Activated CD8-positive, alpha-beta T cell treated with anti-CD3 and anti-CD28 coated beads for 36 hours (primary cell): Measurements from ENCODE around the gene MMP24. TPM values are rescaled to one million over a fixed set of nuclear protein-coding genes. Genes with fewer than 3 reads are reported as not detected.
A peak's percentile ranks its signal among the peaks of the same experiment; 100 is the strongest.

Experiments used
- ATAC-seq: fragments of 200-7000 bp; cut with Tn5 transposase; one replicate; pipeline ENCODE4 v1.10.0; 2021; ENCODE audit warnings: mild to moderate bottlenecking, moderate library complexity
- CTCF ChIA-PET: fragments of 350-600 bp; sonication (Branson Sonifier 250); formaldehyde crosslinking; loops from one replicate; lab custom pipeline; 2021; ENCODE audit warnings: antibody characterized with exemption; lab: Charles Lee
- POLR2A ChIA-PET: fragments of 350-600 bp; sonication (Branson Sonifier 250); formaldehyde crosslinking; loops from one replicate; lab custom pipeline; 2021; ENCODE audit warnings: antibody characterized with exemption; lab: Charles Lee
- DNase-seq: peaks from one replicate; pipeline ENCODE4 v3.0.0-alpha.2; 2020
- H3K27ac Mint-ChIP-seq: one replicate; pipeline ENCODE4 v1.8.0; 2021; ENCODE audit warnings: mild to moderate bottlenecking, mixed read lengths
- H3K27me3 Mint-ChIP-seq: one replicate; pipeline ENCODE4 v1.8.0; 2021; ENCODE audit warnings: mixed read lengths
- H3K36me3 Mint-ChIP-seq: one replicate; pipeline ENCODE4 v1.8.0; 2021; ENCODE audit warnings: low read depth, mixed read lengths
- H3K4me1 Mint-ChIP-seq: one replicate; pipeline ENCODE4 v1.8.0; 2021; ENCODE audit warnings: low read depth, mixed read lengths
- H3K4me3 Mint-ChIP-seq: one replicate; pipeline ENCODE4 v1.8.0; 2021; ENCODE audit warnings: mild to moderate bottlenecking, moderate library complexity, mixed read lengths
- H3K9me3 Mint-ChIP-seq: one replicate; pipeline ENCODE4 v1.8.0; 2021; ENCODE audit warnings: mixed read lengths
- intact Hi-C: fragments of 100-400 bp; cut with micrococcal nuclease; formaldehyde crosslinking; loops from one replicate; pipeline ENCODE4 v1.10.0; 2022
- total RNA-seq, 2 experiments: library from RNA; stranded (reverse); gene quantifications; one replicate each; pipeline ENCODE4 v1.2.3, GENCODE V29; 2021
- TF ChIP-seq, protein P1 (sequence below): fragments of 200-600 bp; IDR thresholded peaks from one replicate; pipeline ENCODE4 v1.8.0; 2022; ENCODE audit warnings: antibody characterized with exemption, mild to moderate bottlenecking

The MMP24 gene
- total RNA-seq, 2 experiments from 2014 or later: not detected

DNA sequence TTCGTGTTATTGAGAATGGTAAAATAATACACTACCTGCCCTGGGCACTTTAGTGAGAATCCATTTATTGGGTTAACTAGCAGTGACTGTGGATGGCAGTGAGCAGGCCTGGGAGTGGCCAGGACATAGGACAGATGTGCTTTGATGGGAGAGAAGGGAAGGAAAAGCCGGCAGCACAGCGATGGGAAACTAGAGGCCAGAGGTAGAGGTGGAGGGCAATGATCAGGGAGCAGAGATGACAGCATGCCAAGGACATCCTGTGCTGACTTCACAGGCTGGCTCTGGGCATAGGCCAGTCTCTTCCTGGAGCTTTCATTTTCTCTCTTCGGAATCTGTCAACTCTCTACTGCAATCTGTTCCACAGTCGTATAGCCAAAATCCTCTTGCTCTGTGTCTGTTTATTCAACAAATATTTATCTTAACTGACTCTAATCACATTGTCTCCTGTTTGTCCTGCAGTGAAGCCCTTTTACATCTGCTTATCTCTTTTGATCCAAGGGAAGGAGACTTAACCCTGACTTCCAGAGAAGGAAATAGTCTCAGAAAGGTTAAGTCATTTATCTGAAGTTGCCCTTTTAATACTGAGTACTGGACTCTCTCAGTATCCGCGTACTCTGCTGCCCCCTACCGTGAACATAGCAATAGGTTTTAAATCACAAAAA, 18.4 kb upstream of the MMP24 start:
- Mint-ChIP-seq H3K4me3 (no peak overlapping the region), H3K4me1 (no peaks in the 10 kb centered on the region), H3K27me3 (no peaks in the 10 kb centered on the region), H3K36me3 (no peaks in the 10 kb centered on the region), H3K27ac (no peak overlapping the region), H3K9me3 (no peaks in the 10 kb centered on the region)
- TF ChIP-seq, protein P1, sequence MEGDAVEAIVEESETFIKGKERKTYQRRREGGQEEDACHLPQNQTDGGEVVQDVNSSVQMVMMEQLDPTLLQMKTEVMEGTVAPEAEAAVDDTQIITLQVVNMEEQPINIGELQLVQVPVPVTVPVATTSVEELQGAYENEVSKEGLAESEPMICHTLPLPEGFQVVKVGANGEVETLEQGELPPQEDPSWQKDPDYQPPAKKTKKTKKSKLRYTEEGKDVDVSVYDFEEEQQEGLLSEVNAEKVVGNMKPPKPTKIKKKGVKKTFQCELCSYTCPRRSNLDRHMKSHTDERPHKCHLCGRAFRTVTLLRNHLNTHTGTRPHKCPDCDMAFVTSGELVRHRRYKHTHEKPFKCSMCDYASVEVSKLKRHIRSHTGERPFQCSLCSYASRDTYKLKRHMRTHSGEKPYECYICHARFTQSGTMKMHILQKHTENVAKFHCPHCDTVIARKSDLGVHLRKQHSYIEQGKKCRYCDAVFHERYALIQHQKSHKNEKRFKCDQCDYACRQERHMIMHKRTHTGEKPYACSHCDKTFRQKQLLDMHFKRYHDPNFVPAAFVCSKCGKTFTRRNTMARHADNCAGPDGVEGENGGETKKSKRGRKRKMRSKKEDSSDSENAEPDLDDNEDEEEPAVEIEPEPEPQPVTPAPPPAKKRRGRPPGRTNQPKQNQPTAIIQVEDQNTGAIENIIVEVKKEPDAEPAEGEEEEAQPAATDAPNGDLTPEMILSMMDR: peak; percentile 81
- ATAC-seq: peak; percentile 91
- POLR2A ChIA-PET: interaction anchor here (1.0 kb wide), 1 partner anchor 113 kb away, joined by 3 read pairs; no protein-coding TSS in a partner anchor
- intact Hi-C loops: loop anchor here (1.0 to 10.0 kb wide), 3 partner anchors 63 to 373 kb away; no protein-coding TSS in a partner anchor
- CTCF ChIA-PET: interaction anchor here (0.6 to 5.0 kb wide), 18 partner anchors 9 to 372 kb away, joined by 3 to 48 read pairs (median 4); partner anchors contain the start of gene EDEM2
- DNase-seq: peak; percentile 89

GRCh38 chr20:35215066-35215956, 11.2 kb upstream of the MMP24 start:
- Mint-ChIP-seq H3K4me1 (no peaks in the 10 kb centered on the region), H3K27ac (no peak overlapping the region), H3K27me3 (no peaks in the 10 kb centered on the region), H3K9me3 (no peaks in the 10 kb centered on the region), H3K4me3 (no peak overlapping the region), H3K36me3 (no peaks in the 10 kb centered on the region)
- DNase-seq: no peak
- POLR2A ChIA-PET: no interaction called here
- no peak for ATAC-seq
- intact Hi-C loops: no loop called here
- CTCF ChIA-PET: interaction anchor here (1.0 to 1.3 kb wide), 2 partner anchors 70 to 71 kb away, joined by 3 to 4 read pairs; no protein-coding TSS in a partner anchor
- TF ChIP-seq, protein P1: no peak

GRCh38 chr20:35216541-35216940, 9.9 kb upstream of the MMP24 start:
- ATAC-seq: no peak
- POLR2A ChIA-PET: no interaction called here
- DNase-seq: no peak

DNA sequence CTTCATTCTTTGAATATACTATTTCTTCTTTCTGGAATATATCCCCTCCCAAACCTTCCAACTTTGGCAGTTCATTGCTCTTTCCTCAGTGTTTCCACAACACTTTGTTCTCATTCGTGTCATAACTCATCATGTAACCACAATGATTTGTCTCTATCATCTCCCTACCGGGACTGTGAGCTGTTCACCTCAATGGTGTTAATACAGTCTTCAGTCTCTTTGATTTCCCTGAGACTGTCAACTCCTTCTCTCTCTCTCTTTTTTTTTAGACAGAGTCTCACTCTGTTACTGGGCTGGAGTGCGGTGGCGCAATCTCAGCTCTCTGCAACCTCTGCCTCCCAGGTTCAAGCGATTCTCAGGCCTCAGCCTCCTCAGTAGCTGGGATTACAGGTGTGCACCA, 2.5 kb upstream of the MMP24 start:
- CTCF ChIA-PET: interaction anchor here (0.7 kb wide), 1 partner anchor 240 kb away, joined by 3 read pairs; no protein-coding TSS in a partner anchor
- POLR2A ChIA-PET: interaction anchor here (0.6 to 0.7 kb wide), 2 partner anchors 12 to 32 kb away, joined by 4 to 5 read pairs; no protein-coding TSS in a partner anchor
- Mint-ChIP-seq H3K4me1 (peaks cover 3% of the 10 kb centered on the region), H3K36me3 (peaks cover 3% of the 10 kb centered on the region), H3K4me3 (no peak overlapping the region), H3K27ac (no peak overlapping the region), H3K9me3 (no peaks in the 10 kb centered on the region), H3K27me3 (peaks cover 20% of the 10 kb centered on the region)
- ATAC-seq (no peak), DNase-seq (no peak)
- intact Hi-C loops: no loop called here
- TF ChIP-seq, protein P1: no peak

More at GRCh38 chr20:35216541-35216940, 9.9 kb upstream of the MMP24 start:
- Mint-ChIP-seq H3K9me3 (no peaks in the 10 kb centered on the region), H3K27me3 (no peaks in the 10 kb centered on the region), H3K4me3 (no peak overlapping the region), H3K36me3 (no peaks in the 10 kb centered on the region), H3K4me1 (no peaks in the 10 kb centered on the region), H3K27ac (no peak overlapping the region)
- CTCF ChIA-PET: interaction anchor here (1.0 to 1.8 kb wide), 3 partner anchors 8 to 120 kb away, joined by 3 to 6 read pairs (median 4); no protein-coding TSS in a partner anchor
- intact Hi-C loops: no loop called here
- TF ChIP-seq, protein P1: no peak
